Right ventricle myocardium inferior (tissue), 1 donor: ENCODE data around the gene RNU6-1. TPM values are rescaled to one million over a fixed set of nuclear protein-coding genes. Genes with fewer than 3 reads are reported as not detected.

Experiments
- ATAC-seq: fragments of 200-7000 bp; cut with Tn5 transposase; one replicate; pipeline ENCODE4 v1.9.1; 2020; ENCODE audit warnings: mild to moderate bottlenecking, moderate library complexity
- DNase-seq: peaks from one replicate; pipeline ENCODE4 v3.0.0; 2021; ENCODE audit errors: missing footprints
- intact Hi-C: fragments of 100-400 bp; cut with DNase I; formaldehyde crosslinking; loops from one replicate; pipeline ENCODE4 v1.11.0; 2022
- total RNA-seq: library from RNA; stranded (reverse); fragmentation: NEBNext Ultra II Directional; extraction: Animal tissue kit (Norgen Biotek cat#: 25700); gene quantifications from one replicate; pipeline ENCODE4 v1.2.1, GENCODE V29; 2021
- donor health status: DM: no; HTN: yes; CAD: no; lungs with severe emphysema.

Gene RNU6-1
- total RNA-seq, 1 donor from 2014 or later: not detected

DNA sequence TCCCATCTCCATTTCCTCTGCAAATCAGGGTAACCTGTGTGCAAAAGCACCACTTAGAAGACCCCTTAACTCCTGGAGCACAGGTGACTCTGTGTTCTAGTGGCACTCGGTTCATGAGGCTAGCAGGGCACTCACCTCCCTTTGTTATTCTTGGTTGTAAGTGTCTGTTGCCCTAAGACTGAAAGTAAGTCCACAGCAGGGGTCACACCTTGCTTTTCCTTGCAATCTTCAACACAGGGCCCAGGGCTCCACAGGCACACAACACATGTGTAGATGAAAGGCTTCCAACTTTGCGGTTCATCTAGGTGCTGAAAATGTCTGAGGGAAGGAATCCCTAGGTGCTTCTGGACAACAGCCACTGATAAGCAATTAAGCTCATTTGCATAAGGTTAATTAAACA, 2.9 kb downstream of the RNU6-1 start:
- intact Hi-C loops: loop anchor here (1.0 to 5.0 kb wide), 4 partner anchors 315 to 890 kb away; partner anchors contain the start of gene C15orf61

DNA sequence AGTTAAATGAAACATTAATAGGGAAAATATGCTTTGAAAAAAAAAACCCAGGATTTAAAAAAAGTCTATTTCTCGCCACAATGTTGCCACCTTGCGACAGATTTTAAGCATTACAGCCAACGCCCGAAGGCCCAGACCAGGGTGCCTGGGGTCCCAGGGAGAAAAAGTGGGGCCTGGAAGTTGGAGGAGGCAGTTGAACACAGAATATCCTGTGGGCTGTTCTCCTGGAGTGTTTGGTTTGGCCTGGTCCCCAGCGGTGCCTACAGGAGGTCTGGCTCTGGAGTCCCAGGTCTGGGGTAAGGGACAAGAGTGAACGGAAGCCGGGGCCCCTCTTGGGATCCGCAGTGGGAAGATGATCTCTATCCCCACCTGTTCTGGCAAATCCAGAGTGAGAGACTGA, 3.4 kb downstream of the RNU6-1 start:
- DNase-seq (no peak), ATAC-seq (no peak)
- intact Hi-C loops: loop anchor here (1.0 to 5.0 kb wide), 4 partner anchors 314 to 889 kb away; partner anchors contain the start of gene C15orf61

More for the DNA sequence above, 2.9 kb downstream of the RNU6-1 start:
- DNase-seq (no peak), ATAC-seq (no peak)

DNA sequence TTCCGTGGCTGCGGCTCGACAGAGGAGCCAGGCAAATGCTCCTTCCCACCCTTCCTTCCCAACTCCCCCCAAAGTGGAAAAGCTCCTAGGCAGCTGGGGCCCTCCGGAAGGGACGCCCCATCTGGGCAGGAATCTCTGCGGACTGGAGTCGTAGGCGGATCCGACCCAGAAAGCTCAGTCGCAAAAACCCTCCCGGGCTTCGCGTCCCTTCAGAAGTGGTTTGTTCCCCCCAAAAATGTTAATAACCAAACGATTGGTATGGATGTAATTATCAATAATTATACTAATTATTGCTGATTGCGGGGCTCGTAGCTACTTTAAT, 3.8 kb downstream of the RNU6-1 start:
- no peak for DNase-seq

DNA sequence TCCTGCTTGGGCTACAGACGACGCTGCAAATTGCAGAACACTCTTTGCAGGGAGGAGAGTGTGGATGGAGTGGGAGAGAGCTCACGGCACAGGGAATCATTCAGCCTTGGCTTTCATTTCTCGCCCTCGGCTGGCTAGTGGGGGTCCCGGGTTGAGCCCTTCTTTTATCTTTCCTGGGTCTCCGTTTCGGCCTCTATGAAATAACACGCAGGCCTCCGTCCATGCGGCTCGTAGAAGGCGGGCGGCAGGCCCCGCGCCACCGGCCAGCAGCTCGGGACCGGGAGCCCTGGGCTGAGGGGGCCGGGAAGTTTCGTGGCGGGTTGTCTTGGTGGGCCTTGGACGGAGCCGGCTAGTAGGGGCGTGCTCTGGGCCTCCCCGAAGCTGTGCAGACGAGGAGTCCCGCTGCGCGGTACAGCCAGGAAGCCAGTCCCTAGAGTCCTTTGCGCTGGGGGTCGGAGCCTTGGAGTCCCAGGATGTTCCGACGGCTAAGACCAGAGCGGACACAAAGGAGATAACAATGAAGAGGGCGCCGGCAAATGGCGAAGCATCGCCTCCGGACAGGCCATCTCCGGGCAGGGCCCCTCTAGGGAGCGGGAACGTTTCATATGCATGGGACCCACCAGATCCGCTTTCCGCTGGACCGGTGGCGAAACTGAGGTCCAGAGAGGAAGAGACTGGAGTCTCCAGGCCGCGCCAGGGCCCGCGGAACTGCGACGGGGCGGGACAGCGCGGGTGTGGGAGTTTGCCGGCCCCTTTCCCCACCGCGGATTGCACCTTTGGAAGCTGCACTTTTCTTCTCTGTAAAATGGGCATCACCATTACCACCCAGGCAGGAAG, 4.3 kb downstream of the RNU6-1 start:
- intact Hi-C loops: loop anchor here (1.0 to 5.0 kb wide), 4 partner anchors 313 to 888 kb away; partner anchors contain the start of gene C15orf61
- no peak for DNase-seq
- no peak for ATAC-seq

More for the DNA sequence above, 3.8 kb downstream of the RNU6-1 start:
- intact Hi-C loops: loop anchor here (1.0 to 5.0 kb wide), 4 partner anchors 314 to 889 kb away; partner anchors contain the start of gene C15orf61
- no peak for ATAC-seq

DNA sequence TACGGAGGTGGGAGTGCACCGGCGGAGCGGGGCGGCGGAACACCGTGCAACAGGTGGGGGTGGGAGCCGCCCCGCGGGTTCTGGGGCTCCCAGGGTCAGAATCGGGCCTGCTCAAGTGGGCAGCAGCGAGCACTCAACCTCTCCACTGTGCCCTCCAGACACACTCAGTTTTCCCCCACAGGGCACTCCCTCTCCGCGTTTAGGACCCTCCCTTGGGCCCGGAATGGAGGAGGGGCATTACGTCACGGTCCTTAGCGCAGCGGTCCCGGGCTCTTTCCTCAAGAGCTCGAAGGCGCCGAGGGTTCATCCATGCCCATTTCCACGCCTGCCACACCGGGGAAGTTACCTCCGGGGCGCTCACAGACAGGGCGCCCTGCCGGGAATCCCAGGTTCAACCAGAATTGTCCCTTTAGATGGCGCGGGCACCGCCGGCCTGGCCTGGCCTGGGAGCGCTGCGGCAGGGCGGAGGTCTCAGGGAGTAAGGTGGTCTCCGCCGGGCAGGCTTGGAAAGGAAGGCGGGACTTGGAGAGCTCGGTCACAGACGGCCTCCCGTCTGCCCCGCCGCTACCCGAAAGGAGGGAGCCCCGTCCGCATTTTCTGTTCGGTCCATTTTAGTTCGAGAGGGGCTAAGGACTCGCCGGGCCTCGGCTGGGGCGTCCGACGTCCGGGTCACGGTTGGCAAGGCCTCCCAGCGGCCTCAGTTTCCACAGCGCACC, 5.1 kb downstream of the RNU6-1 start:
- DNase-seq: no peak
- intact Hi-C loops: loop anchor here (5.0 kb wide), 3 partner anchors 312 to 887 kb away; partner anchors contain the start of gene C15orf61
- ATAC-seq: no peak

DNA sequence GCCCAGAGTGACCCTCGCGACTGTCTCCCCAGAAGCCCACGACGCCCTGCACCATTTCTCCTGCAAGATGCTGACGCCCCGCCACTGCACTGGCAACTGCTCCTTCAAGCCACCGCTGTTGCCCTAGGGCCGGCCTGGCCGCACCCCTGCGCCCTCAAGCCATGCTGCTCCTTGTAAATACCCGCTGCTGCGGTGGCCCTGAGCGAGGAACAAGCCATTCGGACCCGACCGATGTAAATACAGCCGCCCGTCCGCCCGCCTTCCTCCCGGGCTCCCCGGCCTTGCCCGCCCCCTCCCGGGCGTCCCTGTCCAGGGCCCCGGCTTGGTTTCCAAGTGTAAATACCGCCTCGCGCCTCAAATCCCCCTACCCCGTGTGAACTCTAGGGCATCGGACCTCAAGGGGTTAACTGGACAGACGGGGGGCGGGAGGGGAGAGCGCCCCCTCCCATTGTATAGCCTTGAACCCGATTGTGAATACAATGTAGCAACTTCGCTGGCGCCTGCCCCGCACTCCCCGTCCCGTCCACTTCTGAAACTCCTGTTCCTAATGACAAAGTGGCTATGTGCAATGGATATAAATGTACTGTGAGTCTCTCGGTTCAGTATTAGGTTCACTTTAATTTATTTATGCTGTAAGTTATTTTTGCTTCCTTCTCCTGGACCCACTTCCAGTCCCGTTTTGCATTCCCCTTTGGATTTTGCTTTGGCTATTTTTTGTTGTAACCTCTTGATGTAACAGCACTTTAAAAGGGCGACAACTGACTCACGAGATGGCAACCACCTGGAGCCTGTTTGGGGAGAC, 5.9 kb downstream of the RNU6-1 start:
- intact Hi-C loops: no loop called here
- DNase-seq: no peak

DNA sequence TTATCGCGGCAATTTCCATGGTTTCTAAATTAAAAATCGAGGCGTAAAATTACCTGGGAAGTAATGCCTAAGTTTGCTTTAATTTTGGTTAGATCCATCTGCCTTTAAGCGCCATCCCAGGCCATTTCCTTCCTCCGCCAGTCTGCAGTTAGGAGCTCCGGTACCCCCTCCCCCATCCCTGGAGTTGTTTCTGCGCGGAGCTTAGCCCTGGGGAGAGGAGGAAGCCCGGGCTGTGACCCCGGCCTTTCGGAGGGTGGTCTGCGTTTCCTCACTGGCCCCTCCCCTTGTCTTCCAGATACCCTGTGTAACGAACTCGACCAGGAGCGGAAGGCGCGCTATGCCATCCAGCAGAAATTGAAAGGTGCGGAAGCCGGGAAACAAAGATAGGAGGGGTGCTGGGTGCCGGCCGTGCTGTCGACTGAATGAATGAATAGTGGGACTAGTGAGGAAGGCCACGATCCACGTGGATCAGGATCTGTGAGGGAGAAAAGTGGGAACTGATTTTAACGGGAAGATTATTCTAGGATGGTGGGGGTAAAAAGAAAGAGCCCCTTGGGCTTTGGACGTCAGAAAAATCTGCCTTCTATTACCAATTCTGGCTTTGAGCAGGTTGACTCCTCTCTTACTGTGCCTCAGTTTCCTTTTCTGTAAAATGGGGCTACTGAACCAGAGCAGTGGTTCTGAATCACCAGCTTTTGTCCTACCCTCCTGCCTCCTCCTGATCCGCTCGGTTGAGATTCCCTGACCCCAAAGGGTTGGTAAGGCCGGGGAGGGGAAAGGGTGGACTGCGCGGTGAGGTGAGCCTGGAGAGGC, 6.7 kb downstream of the RNU6-1 start:
- no peak for DNase-seq
- intact Hi-C loops: no loop called here
- ATAC-seq: no peak

More for the DNA sequence above, 5.9 kb downstream of the RNU6-1 start:
- no peak for ATAC-seq

DNA sequence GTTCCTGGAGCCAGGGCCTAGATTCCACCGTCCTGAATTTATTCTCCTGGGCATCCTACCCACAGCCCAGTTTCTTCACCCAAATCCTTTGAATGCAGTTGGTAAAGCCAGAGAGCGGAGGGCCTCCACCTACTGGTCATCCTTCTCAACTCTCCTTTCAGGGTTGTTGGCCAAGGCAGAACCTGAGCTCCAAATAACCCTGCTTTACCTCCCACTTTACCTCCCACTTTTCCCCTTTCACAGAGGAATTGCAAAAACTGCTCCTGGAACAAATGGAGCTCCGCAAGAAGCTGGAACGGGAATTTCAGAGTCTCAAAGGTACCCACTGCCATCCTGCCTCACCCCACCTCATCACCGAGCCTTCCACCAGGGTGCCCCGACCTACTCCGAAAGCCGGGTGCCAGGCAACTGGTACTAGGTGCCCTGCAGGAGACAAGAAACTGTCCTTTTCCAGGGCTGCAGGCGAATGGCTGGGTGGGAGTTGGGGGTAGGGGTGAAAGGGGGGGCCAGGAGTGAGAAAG, 7.8 kb downstream of the RNU6-1 start:
- intact Hi-C loops: no loop called here
- ATAC-seq: no peak

DNA sequence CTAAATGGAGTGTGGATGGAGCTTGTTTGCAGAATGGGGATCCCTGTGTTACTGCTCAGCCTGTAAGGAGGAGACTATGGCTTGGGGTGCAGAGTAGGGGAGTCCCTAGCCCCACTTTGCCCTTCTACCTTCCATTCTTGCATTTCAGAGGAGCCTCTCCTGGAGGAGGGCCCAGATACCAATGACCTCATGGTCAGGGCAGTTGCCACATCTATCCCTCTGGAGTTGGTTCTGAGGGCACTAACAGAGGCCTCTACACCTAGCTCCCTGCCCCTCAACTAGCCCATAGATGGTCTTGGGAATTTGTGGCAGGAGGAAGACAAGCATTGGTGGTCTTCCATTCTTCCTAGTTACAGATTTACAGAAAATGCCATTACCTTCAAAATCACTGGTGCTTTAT, 8.5 kb downstream of the RNU6-1 start:
- DNase-seq (no peak), ATAC-seq (no peak)
- intact Hi-C loops: no loop called here

More for the DNA sequence above, 7.8 kb downstream of the RNU6-1 start:
- DNase-seq: no peak

DNA sequence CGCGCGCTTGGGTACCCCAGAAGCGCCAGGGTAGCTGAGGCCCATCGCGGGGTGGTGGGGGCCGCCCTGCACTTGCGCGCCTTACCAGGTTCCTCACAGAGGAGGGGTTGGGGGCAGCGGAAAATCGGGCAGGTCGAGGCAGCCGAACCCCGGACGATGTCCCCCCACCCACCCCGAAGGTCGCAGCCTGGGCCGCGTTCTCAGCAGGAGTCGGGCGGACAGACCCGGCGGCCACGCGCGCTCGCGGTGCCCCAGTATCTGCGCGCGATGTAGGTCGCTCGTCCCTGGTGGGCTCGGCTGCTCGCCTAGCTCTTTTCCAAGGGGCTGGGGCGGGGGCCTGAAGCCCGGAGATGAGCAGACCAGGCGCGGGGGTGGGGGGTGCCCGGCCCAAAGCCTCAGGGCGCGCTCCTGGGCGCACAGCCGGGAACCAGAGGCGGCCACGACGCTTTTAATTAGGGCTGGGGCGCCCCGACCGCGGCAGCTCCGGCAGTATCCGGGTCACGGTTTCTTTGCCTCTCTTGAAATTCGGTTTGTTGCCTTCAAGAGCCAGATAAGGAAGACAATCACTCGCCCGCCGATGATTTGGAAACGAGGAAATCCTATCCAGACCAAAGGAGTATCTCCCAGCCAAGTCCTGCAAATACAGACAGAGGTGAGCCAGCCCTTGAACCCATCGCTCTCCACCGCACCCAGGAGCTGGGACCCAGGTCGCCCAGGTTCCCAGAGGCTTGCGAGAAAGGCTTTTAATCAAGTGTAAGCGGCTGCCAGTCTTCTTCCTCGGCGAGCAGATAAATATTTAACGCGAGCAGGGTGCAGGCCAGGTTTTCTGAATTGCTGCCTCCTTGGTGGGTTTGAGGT, 10.0 kb downstream of the RNU6-1 start:
- no peak for ATAC-seq
- no peak for DNase-seq
- intact Hi-C loops: no loop called here

DNA sequence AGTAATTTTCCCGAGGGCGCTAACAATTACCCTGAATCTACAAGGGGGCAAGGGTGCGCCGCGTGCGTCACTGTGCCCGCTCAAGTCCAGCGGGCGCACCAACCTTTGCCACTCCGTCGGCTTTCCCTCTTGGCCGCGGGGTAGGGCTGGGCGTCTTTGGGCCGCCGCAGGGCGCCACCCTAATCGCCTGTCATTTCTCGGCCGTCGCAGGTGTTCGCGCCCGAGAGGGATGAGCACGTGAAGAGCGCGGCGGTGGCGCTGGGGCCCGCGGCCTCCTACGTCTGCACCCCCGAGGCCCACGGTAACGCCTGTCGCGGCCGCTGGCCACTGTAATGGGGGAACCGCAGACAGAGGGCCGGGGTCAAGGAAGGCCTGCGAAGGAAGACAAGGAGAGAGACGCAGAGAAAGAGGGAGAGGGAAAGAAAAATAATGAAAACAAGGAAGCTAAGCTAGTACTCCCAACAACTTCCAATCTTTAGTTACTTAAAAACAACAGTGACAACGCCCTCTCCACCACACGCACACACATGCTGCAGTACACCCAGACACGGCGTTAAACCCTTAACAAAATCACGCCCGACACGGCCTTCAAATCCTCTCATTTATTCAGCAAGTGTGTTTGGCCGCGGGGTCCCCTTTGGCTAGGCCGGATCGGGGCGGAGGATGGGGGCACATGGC, 10.7 kb downstream of the RNU6-1 start:
- no peak for DNase-seq
- intact Hi-C loops: no loop called here

DNA sequence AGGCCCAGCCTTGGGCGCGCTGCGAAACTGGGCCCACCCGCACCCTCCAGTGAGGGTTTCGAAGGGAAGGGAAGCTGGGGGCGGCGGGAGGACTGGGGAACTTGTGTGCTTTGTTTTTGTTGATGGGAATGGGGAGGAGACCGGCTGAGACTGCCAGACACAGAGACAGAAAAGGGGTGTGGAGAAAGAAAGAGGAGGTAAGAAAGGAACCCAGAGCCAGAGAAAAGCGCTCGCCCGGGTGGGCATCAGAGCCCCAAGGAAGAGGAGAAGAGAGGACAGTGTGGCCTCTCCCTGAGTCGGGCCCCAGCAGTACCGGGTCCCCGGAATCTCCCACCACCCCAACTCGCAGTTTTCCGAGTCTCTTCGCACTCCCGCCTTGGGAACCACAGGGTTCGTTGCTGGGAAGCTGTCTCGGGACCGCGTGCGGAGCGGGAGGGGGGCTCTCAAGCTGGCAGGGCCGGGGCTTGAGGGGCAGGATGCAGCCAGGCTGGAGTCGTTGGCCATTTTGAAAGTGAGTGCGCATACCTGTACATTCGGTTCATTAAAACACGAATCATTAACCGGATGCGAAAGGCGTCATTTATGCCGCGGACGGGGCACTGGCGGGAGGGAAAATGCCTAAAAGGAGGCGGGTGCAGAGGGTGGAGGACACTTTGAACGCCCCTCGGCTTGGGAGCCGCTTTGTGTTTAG, 11.4 kb downstream of the RNU6-1 start:
- DNase-seq (no peak), ATAC-seq (no peak)
- intact Hi-C loops: no loop called here

More for the DNA sequence above, 10.7 kb downstream of the RNU6-1 start:
- no peak for ATAC-seq

DNA sequence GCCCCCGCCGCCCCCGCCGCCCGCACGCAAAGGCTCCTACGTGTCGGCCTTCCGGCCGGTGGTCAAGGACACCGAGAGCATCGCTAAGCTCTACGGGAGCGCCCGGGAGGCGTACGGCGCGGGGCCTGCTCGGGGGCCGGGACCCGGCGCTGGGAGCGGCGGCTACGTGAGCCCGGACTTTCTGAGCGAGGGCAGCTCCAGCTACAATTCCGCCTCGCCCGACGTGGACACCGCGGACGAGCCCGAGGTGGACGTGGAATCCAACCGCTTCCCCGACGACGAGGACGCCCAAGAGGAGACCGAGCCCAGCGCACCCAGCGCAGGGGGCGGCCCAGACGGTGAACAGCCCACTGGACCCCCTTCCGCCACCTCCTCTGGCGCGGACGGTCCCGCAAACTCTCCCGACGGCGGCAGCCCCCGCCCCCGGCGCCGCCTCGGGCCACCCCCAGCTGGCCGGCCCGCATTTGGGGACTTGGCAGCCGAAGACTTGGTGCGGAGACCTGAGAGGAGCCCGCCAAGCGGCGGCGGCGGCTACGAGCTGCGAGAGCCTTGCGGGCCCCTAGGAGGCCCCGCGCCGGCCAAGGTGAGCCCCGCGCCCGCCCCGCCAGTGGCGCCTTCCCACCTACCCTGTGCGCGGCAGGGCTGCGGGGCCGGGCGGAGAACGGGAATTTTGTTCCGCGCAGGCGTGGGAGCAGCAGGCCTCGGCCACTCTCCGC, 12.1 kb downstream of the RNU6-1 start:
- intact Hi-C loops: no loop called here
- ATAC-seq (no peak), DNase-seq (no peak)

DNA sequence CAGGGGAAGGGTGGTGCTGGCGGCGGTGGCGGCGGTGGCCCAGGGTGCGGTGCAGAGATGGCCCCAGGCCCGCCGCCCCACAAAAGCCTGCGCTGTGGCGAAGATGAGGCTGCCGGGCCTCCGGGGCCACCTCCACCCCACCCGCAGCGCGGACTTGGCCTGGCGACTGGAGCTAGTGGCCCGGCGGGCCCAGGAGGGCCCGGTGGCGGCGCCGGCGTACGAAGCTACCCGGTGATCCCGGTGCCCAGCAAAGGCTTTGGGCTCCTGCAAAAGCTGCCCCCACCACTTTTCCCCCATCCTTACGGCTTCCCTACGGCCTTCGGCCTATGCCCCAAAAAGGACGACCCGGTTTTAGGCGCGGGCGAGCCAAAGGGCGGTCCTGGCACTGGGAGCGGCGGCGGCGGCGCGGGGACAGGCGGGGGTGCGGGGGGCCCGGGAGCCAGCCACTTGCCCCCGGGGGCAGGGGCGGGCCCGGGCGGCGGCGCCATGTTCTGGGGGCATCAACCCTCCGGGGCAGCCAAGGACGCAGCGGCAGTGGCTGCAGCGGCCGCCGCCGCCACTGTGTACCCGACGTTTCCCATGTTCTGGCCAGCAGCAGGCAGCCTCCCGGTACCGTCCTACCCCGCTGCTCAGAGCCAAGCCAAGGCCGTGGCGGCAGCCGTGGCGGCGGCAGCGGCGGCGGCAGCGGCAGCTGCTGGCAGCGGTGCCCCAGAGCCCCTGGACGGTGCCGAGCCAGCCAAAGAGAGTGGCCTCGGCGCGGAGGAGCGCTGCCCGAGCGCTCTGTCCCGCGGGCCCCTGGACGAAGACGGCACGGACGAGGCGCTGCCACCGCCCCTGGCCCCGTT, 12.9 kb downstream of the RNU6-1 start:
- intact Hi-C loops: no loop called here
- ATAC-seq: no peak
- DNase-seq: no peak
